PC-3 (cell line): ENCODE data around the gene NPBWR2.

ENCODE experiments used
- EZH2 ChIP-seq: fragments of 300-600 bp; sonication (generic); IDR thresholded peaks from one replicate; pipeline ENCODE4 v1.6.1; 2017; ENCODE audit warnings: antibody characterized with exemption, mild to moderate bottlenecking, low read length; ENCODE audit not compliant: unreplicated experiment
- TF ChIP-seq, protein P1 (sequence below): fragments of 300-600 bp; sonication (generic); conservative IDR thresholded peaks from 2 replicates; pipeline ENCODE4 v1.5.1; 2017; ENCODE audit warnings: antibody characterized with exemption, low read depth, mild to moderate bottlenecking, low read length

GRCh38 chr20:64072498-64073063 lies 34.8 kb downstream of the NPBWR2 start:
- TF ChIP-seq, protein P1, sequence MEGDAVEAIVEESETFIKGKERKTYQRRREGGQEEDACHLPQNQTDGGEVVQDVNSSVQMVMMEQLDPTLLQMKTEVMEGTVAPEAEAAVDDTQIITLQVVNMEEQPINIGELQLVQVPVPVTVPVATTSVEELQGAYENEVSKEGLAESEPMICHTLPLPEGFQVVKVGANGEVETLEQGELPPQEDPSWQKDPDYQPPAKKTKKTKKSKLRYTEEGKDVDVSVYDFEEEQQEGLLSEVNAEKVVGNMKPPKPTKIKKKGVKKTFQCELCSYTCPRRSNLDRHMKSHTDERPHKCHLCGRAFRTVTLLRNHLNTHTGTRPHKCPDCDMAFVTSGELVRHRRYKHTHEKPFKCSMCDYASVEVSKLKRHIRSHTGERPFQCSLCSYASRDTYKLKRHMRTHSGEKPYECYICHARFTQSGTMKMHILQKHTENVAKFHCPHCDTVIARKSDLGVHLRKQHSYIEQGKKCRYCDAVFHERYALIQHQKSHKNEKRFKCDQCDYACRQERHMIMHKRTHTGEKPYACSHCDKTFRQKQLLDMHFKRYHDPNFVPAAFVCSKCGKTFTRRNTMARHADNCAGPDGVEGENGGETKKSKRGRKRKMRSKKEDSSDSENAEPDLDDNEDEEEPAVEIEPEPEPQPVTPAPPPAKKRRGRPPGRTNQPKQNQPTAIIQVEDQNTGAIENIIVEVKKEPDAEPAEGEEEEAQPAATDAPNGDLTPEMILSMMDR: no peak
- no peak for TF ChIP-seq EZH2
